ENCODE results near the gene TULP4.
"Not testable (repeated sequence)": the region's sequence is repeated elsewhere in the genome, so short reads cannot be mapped to it uniquely, and the experiment has no call there.

DNA sequence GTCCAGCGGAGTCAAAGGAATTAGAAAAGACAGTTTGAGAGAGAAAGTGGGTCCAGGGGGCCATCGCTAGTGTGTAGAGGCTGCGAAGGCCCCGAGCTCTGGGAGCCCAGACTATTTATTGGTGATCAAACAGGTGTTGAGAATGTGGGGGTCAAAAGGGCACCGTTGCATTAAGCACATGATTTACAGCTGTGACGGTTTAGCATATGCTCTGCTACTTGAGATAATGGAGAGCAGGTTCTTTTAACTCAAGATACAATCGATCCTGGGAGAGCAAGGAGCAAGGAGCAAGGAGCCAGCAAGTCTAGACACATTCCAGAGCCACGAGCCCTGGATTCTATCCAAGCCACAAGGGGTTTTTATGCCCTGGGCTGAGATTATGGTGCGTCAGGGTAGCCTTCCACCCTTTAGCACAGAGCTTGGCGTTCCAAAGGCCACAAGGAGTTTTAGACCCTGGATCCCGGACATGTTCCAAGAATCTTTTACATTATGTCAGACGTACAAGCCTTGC lies 93.1 kb downstream of the TULP4 start:
- TF ChIP-seq, protein P1, sequence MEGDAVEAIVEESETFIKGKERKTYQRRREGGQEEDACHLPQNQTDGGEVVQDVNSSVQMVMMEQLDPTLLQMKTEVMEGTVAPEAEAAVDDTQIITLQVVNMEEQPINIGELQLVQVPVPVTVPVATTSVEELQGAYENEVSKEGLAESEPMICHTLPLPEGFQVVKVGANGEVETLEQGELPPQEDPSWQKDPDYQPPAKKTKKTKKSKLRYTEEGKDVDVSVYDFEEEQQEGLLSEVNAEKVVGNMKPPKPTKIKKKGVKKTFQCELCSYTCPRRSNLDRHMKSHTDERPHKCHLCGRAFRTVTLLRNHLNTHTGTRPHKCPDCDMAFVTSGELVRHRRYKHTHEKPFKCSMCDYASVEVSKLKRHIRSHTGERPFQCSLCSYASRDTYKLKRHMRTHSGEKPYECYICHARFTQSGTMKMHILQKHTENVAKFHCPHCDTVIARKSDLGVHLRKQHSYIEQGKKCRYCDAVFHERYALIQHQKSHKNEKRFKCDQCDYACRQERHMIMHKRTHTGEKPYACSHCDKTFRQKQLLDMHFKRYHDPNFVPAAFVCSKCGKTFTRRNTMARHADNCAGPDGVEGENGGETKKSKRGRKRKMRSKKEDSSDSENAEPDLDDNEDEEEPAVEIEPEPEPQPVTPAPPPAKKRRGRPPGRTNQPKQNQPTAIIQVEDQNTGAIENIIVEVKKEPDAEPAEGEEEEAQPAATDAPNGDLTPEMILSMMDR (IDR thresholded peaks at IDR 0.05) = not testable (repeated sequence)
- TF ChIP-seq POLR2A (IDR thresholded peaks at IDR 0.05) = not testable (repeated sequence)

Measured in thyroid gland (tissue), 4 donors.